NK-92 (cell line): ENCODE results near the gene U2AF2.
"Not testable (repeated sequence)": the region's sequence is repeated elsewhere in the genome, so short reads cannot be mapped to it uniquely, and the experiment has no call there.

Source experiments
- DNase-seq: peaks from one replicate; lab custom pipeline; 2025; ENCODE audit not compliant: unreplicated experiment; lab: John Stamatoyannopoulos, UW

Gene U2AF2

DNA sequence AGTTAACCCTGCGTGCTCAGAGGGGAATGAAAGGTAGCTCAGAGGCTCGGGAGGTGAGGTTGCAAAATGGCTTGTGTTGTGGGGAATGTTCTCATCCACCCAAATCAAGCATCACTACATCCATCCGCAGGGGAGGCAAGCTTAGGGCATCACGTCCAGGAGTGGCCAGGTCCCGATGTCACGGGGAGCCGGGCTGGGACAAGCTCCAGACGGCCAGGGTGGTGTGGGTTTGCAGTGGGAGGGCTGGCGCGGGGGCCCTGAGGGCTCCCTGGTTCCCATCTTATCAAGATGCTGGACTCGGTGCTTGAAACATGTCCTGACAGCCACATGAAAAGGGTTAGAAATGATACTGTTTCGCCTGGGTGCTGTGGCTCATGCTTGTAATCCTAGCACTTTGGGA, 46.0 kb downstream of the U2AF2 start:
- DNase-seq: no peak

DNA sequence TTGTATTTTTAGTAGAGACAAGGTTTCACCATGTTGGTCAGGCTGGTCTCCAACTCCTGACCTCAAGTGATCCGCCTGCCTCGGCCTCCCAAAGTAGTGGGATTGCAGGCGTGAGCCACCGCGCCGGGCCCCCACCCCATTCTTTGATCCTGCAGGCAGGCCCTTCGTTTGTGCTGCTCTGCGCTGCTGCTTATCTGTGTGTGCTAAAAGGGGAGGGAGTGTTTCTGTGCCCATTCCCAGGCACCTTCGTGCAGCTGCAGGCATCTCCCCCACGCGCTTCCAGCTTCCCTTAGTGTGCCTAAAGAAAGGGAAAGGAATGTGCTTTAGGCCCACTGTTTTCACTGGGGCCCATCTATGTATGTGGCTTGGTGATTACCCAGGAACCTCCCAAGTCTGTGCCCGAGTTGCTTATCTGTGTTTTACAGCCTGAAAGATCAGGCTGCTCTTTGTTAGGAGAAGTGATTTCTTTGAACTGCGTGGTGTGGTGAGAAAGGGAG, 47.3 kb downstream of the U2AF2 start:
- DNase-seq: no peak

DNA sequence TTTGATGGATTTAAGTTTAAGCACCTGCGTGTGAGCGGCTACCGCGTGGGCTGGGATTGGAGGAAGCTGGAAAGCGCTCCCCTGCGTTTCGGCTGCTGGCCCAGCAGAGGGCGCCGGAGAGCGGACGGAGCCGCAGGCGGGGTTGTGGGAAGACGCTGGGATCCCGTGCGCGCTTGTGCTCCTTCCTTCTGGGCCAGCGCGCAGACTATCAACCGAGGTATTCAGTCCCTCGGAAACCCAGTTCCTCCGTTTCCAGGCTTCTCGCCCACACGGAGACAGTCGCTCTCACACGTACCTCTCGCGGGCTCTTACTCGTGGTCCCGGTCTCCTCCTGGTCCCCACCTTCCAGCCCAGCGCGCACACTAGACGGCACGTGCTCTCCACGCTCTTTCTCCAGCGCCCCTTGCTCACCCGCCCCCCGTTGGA, 49.0 kb downstream of the U2AF2 start:
- no peak for DNase-seq

DNA sequence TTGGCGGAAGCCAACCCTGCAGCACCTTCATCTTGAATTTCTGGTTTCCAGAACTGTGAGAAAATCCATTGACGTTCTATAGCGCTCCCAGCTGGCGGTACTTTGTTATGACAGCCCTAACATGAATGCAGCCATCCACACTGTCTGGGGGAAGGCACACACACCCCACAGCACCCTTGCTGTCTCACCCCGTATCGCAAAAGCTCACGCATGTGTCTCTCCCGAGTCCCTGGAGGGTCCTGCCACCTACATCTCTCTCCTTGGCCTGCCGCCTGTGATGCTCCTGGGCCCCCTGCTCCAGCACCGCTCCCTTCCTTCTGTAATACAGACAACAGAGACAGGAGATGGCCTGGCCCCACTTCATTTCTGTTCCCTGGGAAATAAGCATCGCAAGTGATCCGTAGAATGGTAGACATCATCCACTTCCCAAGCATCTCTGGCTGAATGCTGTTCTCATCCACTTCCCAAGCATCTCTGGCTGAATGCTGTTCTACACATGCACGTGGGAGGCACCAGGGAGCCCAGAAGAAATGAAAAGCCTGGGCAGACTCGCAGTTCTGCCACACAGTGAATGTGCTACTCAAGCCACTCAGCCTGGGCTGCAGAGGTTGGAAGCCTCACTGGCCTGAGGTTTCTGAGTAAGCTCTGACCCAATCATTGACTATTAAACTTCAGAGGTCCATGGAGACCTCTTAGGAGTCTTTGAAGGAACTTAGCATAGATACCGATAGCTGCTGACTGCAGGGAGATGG, 49.8 kb downstream of the U2AF2 start:
- no peak for DNase-seq

DNA sequence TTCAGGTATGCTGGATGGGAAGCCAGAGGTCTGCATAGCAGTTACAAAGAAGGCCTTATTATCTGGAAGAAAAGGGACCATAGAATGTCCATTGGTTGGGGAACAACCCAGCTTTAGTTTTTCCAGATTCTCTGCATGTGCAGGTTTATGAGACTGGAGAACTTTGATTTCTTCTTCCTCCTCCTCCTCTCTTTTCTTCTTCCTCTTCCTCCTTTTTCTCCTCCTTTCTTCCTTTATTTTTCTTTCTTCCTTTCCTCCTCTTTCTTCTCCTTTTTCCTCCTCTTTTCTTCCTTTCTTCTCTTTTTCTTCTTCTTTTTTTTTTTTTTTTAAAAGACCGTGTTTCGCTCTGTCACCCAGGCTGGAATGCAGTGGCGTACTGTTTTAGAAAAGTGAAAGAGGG, 51.1 kb downstream of the U2AF2 start:
- no peak for DNase-seq

DNA sequence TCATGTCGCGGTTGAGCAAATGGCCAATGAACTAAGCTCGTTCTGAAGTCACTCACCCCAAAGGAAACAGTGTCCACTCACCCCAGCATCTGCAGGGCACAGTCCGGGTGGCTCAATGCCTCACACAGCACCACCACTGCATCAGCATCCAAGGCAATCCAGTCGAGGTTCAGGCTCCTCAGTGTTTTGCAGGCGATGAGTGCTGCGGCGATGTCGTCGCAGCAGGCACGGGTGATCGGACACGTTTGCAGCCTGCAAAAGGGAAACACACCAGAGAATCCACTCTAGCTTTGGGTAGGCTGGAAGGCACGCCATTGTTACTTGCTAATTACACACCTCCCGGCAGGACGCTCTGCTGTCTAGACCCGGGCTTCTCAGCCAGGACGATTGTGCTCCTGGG, 56.9 kb downstream of the U2AF2 start:
- DNase-seq: no peak

DNA sequence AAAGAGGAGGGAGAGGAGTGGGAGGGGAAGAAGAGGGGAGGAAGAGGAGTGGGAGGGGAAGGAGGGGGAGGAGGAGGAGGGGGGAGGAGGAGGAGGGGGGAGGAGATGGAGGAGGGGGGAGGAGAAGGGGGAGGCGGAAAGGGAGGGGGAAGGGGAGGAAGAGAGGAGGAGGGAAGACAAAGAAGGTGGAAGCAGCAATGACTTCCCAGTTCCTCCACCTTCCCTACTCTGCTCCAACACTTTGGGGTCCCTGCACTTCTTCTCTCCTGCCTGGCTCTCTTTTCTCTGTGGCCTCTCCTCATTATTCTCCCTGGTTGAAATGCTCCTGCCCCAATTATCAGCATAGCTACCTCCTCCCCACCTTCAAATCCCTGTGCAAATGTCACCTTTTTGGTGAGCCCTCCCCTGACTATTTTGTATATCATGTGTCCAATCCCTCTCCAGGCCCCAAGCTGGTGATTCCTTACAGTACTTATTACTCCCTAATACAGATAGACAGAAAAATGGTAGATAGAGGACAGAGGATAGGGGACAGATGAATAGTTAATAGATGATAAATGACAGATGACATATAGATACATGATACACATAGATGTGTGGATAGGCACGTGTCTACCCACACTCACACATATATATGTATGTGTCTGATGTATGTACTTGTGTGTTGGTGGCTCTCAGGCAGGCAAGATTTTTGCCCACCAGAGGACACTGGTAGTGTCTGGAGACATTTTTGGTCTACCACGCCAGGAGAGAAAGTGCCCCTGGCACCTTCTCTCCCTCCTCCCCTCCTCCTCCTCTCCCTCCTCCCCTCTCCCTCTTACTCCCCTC, 58.2 kb downstream of the U2AF2 start:
- no peak for DNase-seq

DNA sequence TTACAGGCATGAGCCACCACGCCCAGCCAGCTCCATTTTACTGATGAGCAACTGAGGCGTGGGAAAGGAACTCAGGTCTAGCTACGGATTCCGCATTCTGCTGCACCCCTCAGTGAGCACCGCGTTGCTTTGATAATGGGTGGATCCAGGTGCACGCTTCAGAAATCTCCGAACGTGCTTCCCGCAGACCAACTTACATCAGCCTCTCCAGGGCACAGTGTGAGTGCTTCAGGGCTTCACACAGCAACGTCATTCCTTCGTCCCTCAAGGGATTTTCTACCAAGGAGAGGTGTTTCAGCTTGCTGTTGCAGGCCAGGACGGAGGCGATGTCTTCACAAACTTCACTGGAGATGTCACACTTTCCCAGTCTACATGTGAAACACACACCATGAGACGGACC, 61.7 kb downstream of the U2AF2 start:
- no peak for DNase-seq

DNA sequence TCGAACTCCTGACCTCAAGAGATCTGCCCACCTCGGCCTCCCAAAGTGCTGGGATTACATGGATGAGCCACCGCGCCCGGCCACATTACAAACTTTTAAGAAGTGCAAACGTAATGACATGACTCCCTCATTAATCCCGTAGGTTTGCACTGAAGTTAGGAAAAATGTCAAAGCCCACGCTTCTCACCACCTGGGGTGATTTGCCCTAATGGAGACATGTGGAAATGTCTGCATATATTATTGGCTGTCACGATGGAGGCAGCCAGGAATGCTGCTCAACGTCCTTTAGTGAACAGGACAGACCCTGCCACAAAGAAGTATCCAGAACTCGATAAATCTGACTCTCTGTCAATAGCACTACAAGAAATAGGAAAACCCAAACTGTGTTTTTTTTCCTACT, 62.4 kb downstream of the U2AF2 start:
- no peak for DNase-seq

DNA sequence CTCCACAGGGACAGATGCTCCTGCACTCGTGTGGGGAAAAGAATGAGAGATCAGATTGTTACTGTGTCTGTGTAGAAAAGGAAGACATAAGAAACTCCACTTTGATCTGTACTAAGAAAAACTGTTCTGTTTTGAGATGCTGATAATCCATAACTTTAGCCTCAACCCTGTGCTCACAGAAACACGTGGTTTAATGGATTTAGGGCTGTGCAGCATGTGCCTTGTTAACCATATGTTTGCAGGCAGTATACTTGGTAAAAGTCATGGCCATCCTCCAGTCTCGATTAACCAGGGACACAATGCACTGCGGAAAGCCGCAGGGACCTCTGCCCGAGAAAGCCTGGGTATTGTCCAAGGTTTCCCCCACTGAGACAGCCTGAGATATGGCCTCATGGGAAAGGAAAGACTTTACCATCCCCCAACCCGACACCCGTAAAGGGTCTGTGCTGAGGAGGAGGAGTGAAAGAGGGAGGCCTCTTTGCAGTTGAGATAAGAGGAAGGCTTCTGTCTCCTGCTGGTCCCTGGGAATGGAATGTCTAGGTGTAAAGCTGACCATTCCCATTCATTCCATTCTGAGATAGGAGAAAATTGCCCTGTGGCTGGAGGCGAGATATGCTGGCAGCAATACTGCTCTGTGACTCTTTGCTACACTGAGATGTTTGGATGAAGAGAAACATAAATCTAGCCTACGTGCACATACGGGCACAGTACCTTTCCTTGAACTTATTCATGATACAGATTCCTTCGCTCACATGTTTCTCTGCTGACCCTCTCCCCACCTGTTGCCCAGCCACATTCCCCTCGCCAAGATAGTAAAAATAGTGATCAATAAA, 63.3 kb downstream of the U2AF2 start:
- DNase-seq: not testable (repeated sequence)

DNA sequence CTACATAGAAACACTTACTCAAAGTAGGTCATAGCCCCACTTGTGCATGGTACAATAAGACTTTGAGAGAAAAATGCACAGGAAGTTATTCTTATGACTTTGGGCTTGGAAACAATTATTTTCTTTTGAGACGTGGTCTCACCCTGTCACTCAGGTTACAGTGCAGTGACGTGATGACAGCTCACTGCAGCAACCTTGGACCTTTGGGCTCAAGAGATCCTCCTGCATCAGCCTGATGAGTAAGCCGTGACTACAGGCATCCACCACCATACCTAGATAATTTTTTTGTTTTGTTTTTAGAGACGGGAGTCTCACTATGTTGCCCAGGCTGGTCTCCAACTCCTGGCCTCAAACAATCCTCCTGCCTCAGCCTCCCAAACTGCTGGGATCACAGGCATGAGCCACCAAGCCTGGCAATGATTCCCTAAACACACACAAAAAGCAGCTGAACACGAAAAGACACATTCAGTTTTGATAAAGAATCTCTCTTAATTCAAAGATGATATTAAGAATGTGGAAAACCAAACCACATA, 65.4 kb downstream of the U2AF2 start:
- DNase-seq: no peak

DNA sequence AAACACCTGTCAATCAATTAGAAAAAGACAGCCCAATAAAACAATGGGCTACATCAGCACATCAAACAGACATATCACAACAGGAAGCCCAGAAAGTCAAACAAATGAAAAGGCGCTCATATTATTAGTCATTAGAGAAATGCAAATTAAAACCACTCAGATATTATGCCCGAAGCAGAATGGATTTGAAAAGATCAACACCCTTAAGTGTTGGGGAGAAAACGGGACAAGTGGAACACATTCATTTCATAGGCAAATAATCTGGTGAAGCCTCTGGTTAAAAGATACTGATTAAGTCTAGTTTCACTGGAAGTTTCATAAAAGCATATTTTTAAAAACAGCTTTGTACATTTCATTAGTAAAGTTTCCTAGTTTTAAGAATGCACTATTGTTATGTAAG, 66.0 kb downstream of the U2AF2 start:
- no peak for DNase-seq

DNA sequence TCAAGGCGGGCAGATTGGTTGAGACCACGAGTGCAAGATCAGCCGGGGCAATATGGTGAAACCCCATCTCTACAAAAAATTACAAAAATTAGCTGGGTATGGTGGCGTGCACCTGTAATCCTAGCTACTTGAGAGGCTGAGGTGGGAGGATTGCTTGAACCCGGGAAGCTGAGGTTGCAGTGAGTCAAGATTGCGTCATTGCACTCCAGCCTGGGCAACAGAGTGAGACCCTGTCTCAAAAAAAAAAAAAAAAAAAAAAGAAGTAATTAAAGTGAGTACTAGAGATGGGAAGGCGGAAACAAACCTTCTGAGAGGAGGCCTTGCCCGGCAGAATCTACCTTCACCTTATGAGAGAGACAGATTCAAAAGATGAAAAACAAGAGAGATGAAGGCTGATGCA, 68.7 kb downstream of the U2AF2 start:
- DNase-seq: no peak
